ENCODE measurements around the gene MUC5B. TPM values are rescaled to one million over a fixed set of nuclear protein-coding genes. Genes with fewer than 3 reads are reported as not detected.

MUC5B gene
- total and polyA plus RNA-seq, 9 donors, result 0.02 to 35.3 (median 1.1) TPM; not detected in 1

- intact Hi-C loops (cut with DNase I), result no loop called here
- H3K27ac ChIP-seq, result no peak overlapping the region
- WGBS, 3 donors, result 80 to 85% (median 84%) methylated on average over 31 of the region's 31 CpGs
- H3K27me3 ChIP-seq, result no peaks in the 10 kb centered on the region
- H3K9me3 ChIP-seq, result no peaks in the 10 kb centered on the region
- no peaks in the 10 kb centered on the region for H3K36me3 ChIP-seq
- DNase-seq, result peak in 4 of 5 donors; percentile 8 to 25 (median 20)
- TF ChIP-seq EP300 (IDR thresholded peaks at IDR 0.05), result no peak
- TF ChIP-seq POLR2A (IDR thresholded peaks at IDR 0.05), result no peak
- TF ChIP-seq CTCF (IDR thresholded peaks at IDR 0.05), result no peak
- H3K4me1 ChIP-seq (ENCODE audit: insufficient read depth), result peaks cover 22% of the 10 kb centered on the region
- H3K4me3 ChIP-seq, result no peak overlapping the region
Observed at GRCh38 chr11:1297576-1298473, 75.0 kb downstream of the MUC5B start.

- WGBS, 3 donors, result 70 to 79% (median 75%) methylated on average over 32 of the region's 32 CpGs
- DNase-seq, result peak; percentile 73 to 91 (median 81)
- Histone ChIP-seq H3K36me3 (no peaks in the 10 kb centered on the region), H3K27ac (peak overlapping the region in 1 of 2 donors; percentile 53), H3K27me3 (no peaks in the 10 kb centered on the region), H3K9me3 (no peaks in the 10 kb centered on the region), H3K4me1 (ENCODE audit: insufficient read depth) (peaks cover 24% of the 10 kb centered on the region), H3K4me3 (no peak overlapping the region)
- TF ChIP-seq EP300 (IDR thresholded peaks at IDR 0.05), result no peak
- TF ChIP-seq POLR2A (IDR thresholded peaks at IDR 0.05), result no peak
- no peak for TF ChIP-seq CTCF (IDR thresholded peaks at IDR 0.05)
- intact Hi-C loops (cut with DNase I), result no loop called here
Observed at GRCh38 chr11:1298695-1299492, 76.0 kb downstream of the MUC5B start.

- TF ChIP-seq EP300 (IDR thresholded peaks at IDR 0.05) (no peak), POLR2A (IDR thresholded peaks at IDR 0.05) (no peak)
- Histone ChIP-seq H3K27me3 (no peaks in the 10 kb centered on the region), H3K4me1 (ENCODE audit: insufficient read depth) (peaks cover 27% of the 10 kb centered on the region), H3K4me3 (no peak overlapping the region), H3K9me3 (no peaks in the 10 kb centered on the region), H3K27ac (peak overlapping the region in 1 of 2 donors; percentile 53), H3K36me3 (no peaks in the 10 kb centered on the region)
- 38 to 75% (median 41%) methylated on average over 23 of the region's 23 CpGs for WGBS, 3 donors
- peak; percentile 8 to 47 (median 37) for DNase-seq
- intact Hi-C loops (cut with DNase I), result loop anchor here in 1 of 4 donors (10.0 kb wide), 1 partner anchor 215 kb away; no protein-coding TSS in a partner anchor
Observed at GRCh38 chr11:1299621-1300020, 76.8 kb downstream of the MUC5B start.

- no peaks in the 10 kb centered on the region for H3K36me3 ChIP-seq
- H3K27me3 ChIP-seq, result no peaks in the 10 kb centered on the region
- H3K9me3 ChIP-seq, result no peaks in the 10 kb centered on the region
- intact Hi-C loops (cut with DNase I), result loop anchor here in 1 of 4 donors (10.0 kb wide), 1 partner anchor 215 kb away; no protein-coding TSS in a partner anchor
- TF ChIP-seq CTCF (IDR thresholded peaks at IDR 0.05), result no peak
- DNase-seq, result peak in 4 of 5 donors; percentile 9 to 26 (median 23)
- 19 to 33% (median 27%) methylated on average over 7 of the region's 7 CpGs for WGBS, 3 donors
- no peak overlapping the region for H3K4me3 ChIP-seq
- H3K27ac ChIP-seq, result no peak overlapping the region
- H3K4me1 ChIP-seq (ENCODE audit: insufficient read depth), result peaks cover 27% of the 10 kb centered on the region
Observed at GRCh38 chr11:1300121-1300520, 77.3 kb downstream of the MUC5B start.

All from ovary (tissue), 9 donors.